ENCODE data around the gene NLGN1.
"Not testable (repeated sequence)": the region's sequence is repeated elsewhere in the genome, so short reads cannot be mapped to it uniquely, and the experiment has no call there.

The NLGN1 gene

DNA sequence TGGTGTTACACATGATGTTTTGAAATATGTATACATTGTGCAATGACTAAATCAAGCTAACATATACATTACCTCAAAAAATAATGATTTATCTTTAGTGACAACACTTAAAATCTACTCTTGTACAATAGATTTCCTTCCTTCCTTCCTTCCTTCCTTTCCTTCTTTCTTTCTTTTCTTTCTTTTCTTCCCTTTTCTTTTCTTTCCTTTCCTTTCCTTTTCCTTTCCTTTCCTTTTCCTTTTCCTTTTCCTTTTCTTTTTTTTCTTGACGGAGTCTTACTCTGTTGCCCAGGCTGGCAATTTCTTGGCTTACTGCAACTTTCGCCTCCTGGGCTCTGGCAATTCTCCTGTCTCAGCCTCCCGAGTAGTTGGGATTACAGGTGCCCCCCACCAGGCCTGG, 170.5 kb downstream of the NLGN1 start:
- no peak for DNase-seq

DNA sequence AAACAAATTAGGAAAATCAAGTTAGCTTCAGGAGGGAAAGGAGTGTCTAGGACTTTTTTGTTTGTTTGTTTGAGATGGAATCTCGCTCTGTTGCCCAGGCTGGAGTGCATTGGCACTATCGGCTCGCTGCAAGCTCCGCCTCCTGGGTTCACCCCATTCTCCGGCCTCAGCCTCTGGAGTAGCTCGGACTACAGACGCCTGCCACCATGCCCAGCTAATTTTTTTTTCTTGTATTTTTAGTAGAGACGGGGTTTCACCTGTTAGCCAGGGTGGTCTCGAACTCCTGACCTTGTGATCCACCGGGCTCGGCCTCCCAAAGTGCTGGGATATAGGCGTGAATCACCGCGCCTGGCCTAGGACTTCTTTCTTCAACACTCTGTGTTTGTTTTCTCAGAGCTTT, 171.1 kb downstream of the NLGN1 start:
- DNase-seq, result no peak

DNA sequence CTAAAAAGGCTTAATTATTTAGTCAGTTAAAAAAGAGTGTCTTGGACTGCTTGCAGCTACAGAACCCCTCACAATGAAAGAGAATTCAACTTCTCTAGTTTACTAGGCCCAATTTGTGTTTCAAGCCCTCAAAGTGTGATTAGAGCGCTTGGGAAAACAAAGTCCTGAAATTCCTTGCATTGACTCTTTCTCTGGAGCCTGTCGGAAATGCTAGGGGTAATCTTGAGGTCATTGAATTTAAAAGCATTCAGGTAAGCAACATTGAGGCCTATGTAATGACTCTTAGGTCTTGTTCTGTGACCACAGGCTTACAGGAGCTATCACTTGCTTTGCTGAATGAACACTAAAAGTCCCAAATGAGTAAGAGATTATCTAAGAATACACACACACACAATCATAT, 186.0 kb downstream of the NLGN1 start:
- DNase-seq, result no peak

DNA sequence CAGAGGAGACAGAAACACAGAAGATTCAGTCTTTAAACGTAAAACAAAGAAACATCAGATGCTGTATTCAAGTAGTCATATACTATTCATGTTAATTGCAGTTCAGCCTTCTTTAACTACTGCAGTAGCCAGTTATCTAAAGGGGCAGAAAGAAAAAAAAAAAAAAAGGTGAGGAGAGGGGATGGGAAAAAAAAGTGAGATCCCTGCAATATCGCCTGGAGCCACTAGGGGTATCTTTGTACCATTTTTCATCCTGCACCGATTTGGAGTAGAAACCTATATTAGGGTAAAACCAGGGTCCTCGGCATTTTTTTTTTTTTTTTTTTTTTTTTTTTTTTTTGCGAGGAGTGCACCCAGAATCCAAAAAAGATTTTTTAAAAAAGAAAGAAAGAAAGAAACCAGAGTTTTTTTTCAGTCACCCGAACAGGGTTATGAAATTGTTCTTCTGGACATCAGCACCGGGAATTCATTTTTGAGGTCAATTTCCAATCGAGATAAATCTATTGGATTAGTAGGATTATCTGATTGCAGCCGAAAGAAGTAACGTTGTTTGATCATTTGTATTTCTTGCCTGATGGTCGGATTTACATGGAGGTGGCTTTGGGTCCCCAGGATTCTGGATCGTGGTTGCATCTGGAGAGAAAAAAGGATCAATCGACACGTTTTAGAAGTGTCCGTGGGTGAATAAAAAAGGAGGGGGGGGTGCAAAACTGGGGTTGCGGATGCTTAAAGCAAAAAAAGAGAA, 186.7 kb downstream of the NLGN1 start:
- no peak for DNase-seq

DNA sequence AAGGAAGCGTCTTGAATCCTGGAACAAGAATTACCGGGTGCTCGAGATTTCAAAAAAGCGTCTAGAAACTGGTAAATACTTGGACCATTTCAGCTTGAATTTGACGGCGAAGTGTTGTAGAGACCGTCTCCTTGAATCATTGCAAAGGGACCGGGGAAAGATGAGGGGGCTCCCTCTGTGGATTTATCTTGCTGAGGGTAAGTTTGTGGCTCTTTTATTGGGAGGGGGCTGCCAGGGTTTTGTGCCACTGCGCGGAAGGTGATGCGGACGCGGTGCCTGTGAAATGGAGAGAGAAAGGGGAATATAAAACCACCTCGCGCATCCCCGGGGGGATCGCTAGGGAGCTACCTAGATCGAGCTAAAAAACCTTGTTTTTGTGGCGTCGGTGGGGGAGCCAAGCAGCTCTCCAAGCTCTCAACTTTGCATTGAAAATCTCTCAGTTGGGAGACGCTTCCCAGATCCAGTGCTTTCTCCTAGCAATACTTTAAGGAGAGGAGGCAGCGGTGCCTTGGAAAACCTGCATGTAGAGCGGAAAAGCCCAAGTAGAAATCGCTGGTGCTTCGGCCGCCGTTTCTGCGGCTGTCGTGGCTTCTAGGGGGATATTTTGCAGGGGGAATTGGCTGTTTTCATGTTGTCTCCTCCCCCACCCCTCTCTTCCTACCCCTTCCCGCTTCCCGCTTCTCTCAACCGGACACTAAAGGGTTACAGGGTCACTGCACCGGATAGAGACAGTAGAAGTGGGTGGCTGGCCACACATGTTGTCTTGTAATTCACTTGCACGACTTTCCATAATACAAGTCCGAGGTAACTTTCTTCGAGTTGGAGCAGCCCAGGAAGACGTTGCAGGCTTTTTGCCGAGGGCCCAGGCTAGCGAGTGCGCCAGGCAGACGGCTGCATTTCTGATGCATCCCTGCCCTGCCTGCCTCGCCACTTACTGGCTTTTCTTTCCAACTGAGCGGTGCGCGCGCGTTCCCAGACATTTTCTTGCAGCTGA, 187.6 kb downstream of the NLGN1 start:
- DNase-seq, result no peak

GRCh38 chr3:173586166-173586565, 188.6 kb downstream of the NLGN1 start:
- no peak for DNase-seq

DNA sequence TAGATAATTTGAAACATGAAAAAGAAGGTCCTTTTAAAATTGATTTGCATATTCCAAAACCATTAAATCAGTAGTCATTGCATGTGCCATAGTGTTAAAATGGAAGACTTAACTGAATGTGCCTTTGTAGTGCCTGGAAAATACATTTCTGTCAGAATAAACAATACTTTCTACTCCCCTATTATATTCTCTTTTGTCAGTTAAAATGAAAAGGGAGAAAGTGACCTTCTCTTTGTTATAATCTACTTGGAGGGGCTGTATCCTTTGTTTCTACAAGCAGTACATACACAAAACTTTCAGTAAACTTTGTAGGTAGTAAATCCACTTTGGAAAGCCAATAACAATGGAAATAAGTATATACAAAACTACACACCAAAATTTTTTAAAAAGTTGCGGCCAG, 189.5 kb downstream of the NLGN1 start:
- no peak for DNase-seq

DNA sequence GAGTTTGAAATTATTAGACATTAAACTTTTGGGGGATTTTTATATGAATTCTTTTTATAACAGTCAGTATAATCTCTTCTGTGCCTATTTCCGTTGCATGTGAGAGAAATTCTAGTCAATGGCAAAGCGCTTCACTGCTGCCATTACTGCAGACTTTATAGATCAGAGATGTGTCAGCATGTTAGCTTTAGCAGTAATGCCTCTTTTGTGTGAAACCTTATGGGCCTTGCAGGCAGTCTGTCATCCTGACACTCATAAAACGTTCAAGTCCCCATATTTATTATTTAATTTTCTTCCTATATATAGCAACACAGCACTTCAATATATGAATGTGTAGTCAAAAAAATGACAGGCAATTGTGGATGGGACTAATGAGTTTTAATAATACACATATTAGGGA, 191.0 kb downstream of the NLGN1 start:
- no peak for DNase-seq

- DNase-seq, result no peak
Observed at GRCh38 chr3:173589116-173589515, 191.6 kb downstream of the NLGN1 start.

- DNase-seq, result no peak
Observed at GRCh38 chr3:173591401-173591800, 193.9 kb downstream of the NLGN1 start.

DNA sequence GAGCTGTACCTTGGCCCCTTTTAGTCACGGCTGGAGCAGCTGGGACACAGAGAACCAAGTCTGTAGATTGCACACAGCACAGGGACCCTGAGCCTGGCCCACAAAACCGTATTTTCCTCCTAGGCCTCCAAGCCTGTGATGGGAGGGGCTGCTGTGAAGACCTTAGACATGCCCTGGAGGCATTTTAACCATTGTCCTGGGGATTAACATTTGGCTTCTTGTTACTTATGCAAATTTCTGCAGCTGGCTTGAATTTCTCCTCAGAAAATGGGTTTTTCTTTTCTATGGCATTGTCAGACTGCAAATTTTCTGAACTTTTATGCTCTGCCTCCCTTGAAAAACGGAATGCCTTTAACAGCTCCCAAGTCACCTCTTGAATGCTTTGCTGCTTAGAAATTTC, 197.3 kb downstream of the NLGN1 start:
- DNase-seq, result not testable (repeated sequence)

DNA sequence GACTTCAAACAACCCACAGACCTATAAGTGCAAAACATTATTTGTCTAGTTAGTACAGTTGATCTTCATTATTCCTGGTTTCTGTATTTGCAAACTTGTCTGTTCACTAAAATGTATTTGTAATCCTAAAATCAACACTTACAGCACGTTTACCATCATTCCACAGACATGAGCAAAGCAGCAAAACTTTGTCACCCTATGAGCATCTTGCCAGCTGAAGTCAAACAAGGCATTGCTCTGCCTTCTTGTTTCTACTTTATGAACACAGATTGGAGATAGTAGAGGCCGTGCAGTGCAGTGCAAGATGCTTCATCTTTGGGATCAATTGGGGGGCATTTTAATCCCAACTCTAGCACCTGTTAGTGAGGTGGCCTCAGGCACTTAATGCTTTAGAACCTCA, 202.1 kb downstream of the NLGN1 start:
- DNase-seq, result no peak

GRCh38 chr3:173614522-173614921, 217.0 kb downstream of the NLGN1 start:
- no peak for DNase-seq

- no peak for DNase-seq
Observed at GRCh38 chr3:173615661-173616060, 218.1 kb downstream of the NLGN1 start.

DNA sequence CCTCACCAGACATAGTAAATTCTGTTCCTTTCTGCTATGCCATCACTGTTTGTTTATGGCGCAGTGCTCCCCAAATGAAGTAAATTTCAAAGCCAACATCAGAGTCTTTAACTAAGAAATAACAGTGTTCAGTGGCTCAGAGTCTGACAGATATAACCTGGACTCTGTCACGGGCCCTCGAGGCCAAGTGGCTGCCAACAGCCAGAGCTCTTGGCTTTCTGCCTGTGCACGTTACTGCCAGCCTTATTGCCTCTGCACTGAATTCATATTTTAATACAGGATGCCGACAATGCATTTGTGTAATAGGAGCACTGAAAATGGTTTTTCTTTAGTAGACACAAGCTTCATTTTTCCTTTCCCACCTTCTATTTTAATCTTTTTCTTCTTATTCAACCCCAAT, 219.9 kb downstream of the NLGN1 start:
- no peak for DNase-seq

DNA sequence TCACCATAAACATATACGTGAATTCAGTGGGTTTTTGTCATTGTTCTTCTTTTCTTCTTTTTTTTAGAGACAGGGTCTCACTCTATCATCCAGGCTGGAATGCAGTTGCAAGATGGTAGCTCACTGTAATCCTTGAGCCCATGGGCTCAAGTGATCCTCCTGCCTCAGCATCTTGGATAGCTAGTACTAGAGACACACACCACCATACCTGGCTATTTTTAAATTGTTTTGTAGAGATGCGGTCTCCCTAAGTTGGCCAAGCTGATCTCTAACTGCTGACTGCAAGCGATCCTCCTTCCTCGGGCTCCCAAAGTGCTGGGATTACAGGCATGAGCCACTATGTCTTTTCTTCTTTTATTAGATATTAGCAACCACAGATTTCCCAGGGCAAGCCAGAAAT, 220.6 kb downstream of the NLGN1 start:
- no peak for DNase-seq

DNA sequence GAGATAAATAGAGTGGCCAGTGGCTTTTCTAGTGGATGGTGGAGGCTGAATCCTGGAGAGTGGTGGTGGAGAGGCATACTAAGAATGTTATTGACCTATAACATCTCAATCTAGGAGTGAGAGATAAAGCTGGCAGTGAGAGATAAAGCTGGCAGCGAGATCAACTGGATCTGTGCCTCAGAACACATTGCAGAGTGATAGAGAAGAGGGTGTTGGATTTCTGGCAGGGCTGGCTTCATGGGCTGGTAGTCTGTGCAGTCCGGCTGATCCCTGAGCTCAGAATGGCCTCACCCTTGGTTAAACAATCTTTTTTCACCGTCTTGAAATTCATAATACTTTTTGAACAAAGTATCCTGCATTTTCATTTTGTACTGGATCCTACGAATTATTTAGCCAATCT, 221.2 kb downstream of the NLGN1 start:
- DNase-seq, result no peak

- DNase-seq, result no peak
Observed at GRCh38 chr3:173622166-173622565, 224.6 kb downstream of the NLGN1 start.

DNA sequence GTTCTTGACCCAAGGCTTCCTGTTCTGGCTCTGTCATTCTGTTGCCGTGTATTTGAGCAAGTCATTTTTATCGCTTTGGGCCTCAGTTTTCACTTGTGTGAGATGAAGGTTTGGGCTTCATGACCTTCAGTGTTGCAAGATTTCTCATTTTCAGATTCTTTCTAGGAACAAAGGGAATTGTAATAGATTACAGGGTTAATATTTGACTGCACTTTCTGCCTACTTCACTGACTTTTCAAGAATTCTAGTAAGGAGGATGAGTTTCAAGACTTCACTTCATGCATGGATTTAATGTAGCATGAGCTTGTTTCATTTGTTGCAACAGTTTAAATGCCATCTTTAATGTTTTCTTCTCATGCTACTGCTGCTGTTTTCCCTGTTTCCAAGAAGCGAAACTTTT, 226.5 kb downstream of the NLGN1 start:
- no peak for DNase-seq

DNA sequence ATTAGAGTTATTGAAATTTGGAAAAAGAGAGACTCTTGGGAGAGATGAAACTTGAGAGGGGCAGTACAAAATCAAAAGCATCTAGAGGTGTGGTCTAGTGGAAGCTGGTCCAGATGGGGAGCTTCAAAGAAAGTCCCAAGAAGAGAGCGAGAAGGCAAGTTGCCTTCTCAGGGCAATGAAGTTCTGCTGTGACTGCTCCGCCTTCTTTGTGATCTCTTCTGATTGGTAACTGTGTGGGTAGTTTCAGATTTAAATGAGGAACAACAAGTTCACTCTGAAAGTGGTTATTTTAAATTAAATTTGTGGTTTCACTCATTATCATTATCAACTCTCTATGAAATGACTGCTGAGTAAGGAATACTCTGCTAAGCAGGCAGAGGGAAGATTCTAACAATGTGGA, 233.3 kb downstream of the NLGN1 start:
- DNase-seq, result no peak

DNA sequence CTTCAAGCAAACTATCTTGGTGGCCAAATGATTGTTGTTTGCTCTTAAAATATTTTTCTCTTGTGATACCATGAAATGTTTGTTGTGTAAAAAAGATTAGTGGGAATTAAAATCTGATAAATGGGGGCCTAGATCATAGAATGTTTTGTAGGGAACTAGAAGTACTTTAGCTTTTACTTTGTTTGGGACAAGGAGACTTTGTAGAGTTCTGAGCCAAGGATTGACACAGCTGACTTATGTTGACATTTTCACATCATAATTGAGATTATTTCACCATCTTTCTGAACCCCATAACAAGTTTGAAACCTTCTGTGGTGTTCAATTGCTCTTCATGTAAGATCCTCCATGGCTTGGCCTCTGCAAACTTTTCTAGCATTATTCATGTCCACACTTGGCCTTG, 235.4 kb downstream of the NLGN1 start:
- DNase-seq, result no peak

- no peak for DNase-seq
Observed at GRCh38 chr3:173635826-173636225, 238.3 kb downstream of the NLGN1 start.

- no peak for DNase-seq
Observed at GRCh38 chr3:173639098-173639497, 241.6 kb downstream of the NLGN1 start.

DNA sequence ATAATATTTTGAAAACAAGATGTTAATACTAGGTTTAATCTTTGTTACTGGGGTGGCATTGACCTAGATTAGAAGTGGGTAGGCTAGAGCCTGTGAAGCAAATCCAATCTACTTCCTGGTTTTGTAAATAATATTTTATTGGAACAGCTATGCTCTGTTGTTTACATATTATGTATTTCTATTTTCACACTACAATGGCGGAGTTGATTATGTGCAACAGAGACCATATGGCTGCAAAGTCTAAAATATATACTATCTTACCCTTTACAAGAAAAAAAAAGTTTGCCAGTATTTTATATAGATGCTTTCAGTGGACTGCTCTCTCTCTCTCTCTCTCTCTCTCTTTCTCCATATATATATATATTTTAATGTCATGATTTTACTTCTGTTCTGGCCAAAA, 244.2 kb downstream of the NLGN1 start:
- DNase-seq, result no peak

All from cortex of kidney (tissue), 1 donor.